GM12878 (cell line): ENCODE measurements around the gene TSEN34. TPM values are rescaled to one million over a fixed set of nuclear protein-coding genes. Genes with fewer than 3 reads are reported as not detected.
"Not testable (repeated sequence)": the region's sequence is repeated elsewhere in the genome, so short reads cannot be mapped to it uniquely, and the experiment has no call there.

Experiments used
- ATAC-seq: fragments of 200-7000 bp; cut with Tn5 transposase; 3 replicates; pipeline ENCODE4 v1.9.1; 2020; ENCODE audit warnings: mild to moderate bottlenecking, moderate library complexity
- BruUV-seq: library from RNA; stranded (reverse); fragments of 400-500 nt; replicated peaks from 2 replicates; lab custom pipeline; 2021; lab: Mats Ljungman, UMichigan
- CTCF ChIA-PET: fragments of 300-600 bp; sonication (Branson Sonifier 250); formaldehyde crosslinking; extraction: SDS; loops from one replicate; lab custom pipeline; 2021; ENCODE audit warnings: inconsistent platforms; lab: Yijun Ruan, JAX
- POLR2A ChIA-PET: fragments of 350-600 bp; formaldehyde crosslinking; extraction: SDS; loops from one replicate; lab custom pipeline; 2021; ENCODE audit warnings: inconsistent platforms; lab: Charles Lee
- RAD21 ChIA-PET: fragments of 300-600 bp; sonication (Branson Sonifier 250); formaldehyde crosslinking; loops from one replicate; lab custom pipeline; 2023; ENCODE audit warnings: antibody characterized with exemption; ENCODE audit not compliant: unreplicated experiment; lab: Charles Lee
- SMC1A ChIA-PET: fragments of 300-600 bp; sonication (Branson Sonifier 250); formaldehyde crosslinking; loops from one replicate; lab custom pipeline; 2023; ENCODE audit not compliant: unreplicated experiment, uncharacterized antibody; lab: Charles Lee
- DNase-seq: peaks from one replicate; pipeline ENCODE4 v3.0.0-alpha.2; 2011; ENCODE audit warnings: low read depth, low spot score
- FAIRE-seq: peaks from 3 replicates; lab custom pipeline; 2011; peaks lifted over from hg19 to GRCh38; lab: Jason Lieb, UNC
- H2AFZ ChIP-seq: 2 replicates; pipeline ENCODE4 v1.6.0; 2011; ENCODE audit warnings: low read depth, low read length, control low read depth; ENCODE audit not compliant: control insufficient read depth
- H3K27ac ChIP-seq: 2 replicates; pipeline ENCODE4 v1.5.1; 2011; ENCODE audit warnings: control low read depth; ENCODE audit not compliant: control insufficient read depth, insufficient read depth
- H3K27me3 ChIP-seq, 2 experiments: replicated peaks in 1 of 2; 2 replicates each; pipeline versions ENCODE4 v1.6.0 to v1.6.1; 2011; ENCODE audit warnings: low read length in 1 of 2; ENCODE audit not compliant: control insufficient read depth in 2 of 2, insufficient read depth in 2 of 2
- H3K36me3 ChIP-seq, 2 experiments: 2 replicates each; pipeline ENCODE4 v1.5.1; 2011; ENCODE audit warnings: low read length in 1 of 2; ENCODE audit not compliant: control insufficient read depth in 2 of 2, insufficient read depth in 2 of 2
- H3K4me1 ChIP-seq: 2 replicates; pipeline ENCODE4 v1.6.1; 2011; ENCODE audit warnings: mild to moderate bottlenecking, low read length, moderate library complexity, mixed read lengths; ENCODE audit not compliant: control insufficient read depth, insufficient read depth
- H3K4me2 ChIP-seq: 2 replicates; pipeline ENCODE4 v1.6.0; 2011; ENCODE audit warnings: control low read depth; ENCODE audit not compliant: control insufficient read depth, insufficient read depth
- H3K4me3 ChIP-seq: fragments of 200-600 bp; sonication (generic); 2 replicates; pipeline ENCODE4 v1.5.1; 2016
- H3K79me2 ChIP-seq: 2 replicates; pipeline ENCODE4 v1.6.0; 2011; ENCODE audit warnings: low read length; ENCODE audit not compliant: control insufficient read depth, insufficient read depth
- H3K9ac ChIP-seq: 2 replicates; pipeline ENCODE4 v1.8.0; 2011; ENCODE audit warnings: low read length, control low read depth, mixed read lengths; ENCODE audit not compliant: control insufficient read depth, insufficient read depth
- H3K9me3 ChIP-seq: replicated peaks from 3 replicates; pipeline ENCODE4 v1.5.1; 2011; ENCODE audit warnings: mild to moderate bottlenecking, low read length; ENCODE audit not compliant: control insufficient read depth, insufficient read depth
- H4K20me1 ChIP-seq: 2 replicates; pipeline ENCODE4 v1.6.0; 2011; ENCODE audit not compliant: control insufficient read depth, insufficient read depth
- WGBS: methylation state at CpG from one replicate; pipeline ENCODE4 v1.1.6; 2016; ENCODE audit warnings: low lambda C conversion rate; ENCODE audit not compliant: insufficient replicate concordance, insufficient coverage; ENCODE audit errors: missing lambda C conversion rate; 5-methylcytosine and 5-hydroxymethylcytosine counted together
- in situ Hi-C: fragments of 300-500 bp; cut with MboI; formaldehyde crosslinking; loops from 9 replicates; pipeline ENCODE4 v1.14.3; 2018; ENCODE audit warnings: mixed read lengths
- intact Hi-C: fragments of 100-400 bp; cut with micrococcal nuclease; formaldehyde crosslinking; loops from one replicate; pipeline ENCODE4 v1.14.2; 2022; ENCODE audit not compliant: unreplicated experiment
- polyA plus RNA-seq, 11 experiments: library from polyadenylated mRNA; depleted of rRNA in 4 of 11; unstranded in 6 of 11; stranded (reverse) in 5 of 11; fragments of >200 nt; fragmentation: Nextera tagmentation in 4 of 11; fragmentation: Illumina TruSeq in 1 of 11; extraction: Ambion mirVana in 4 of 11; extraction: Trizol in 1 of 11; gene quantifications; 1 replicate in 1 of 11; 2 replicates in 10 of 11; pipeline versions ENCODE4 v1.2.1 to v1.2.3, GENCODE V29; 2011 to 2016; ENCODE audit warnings: inconsistent platforms in 2 of 11, missing spikeins in 2 of 11, low read depth in 1 of 11
- total RNA-seq, 4 experiments: library from RNA; depleted of rRNA in 3 of 4; stranded (reverse); fragments of >200 nt in 3 of 4; fragmentation: Illumina TruSeq in 1 of 4; extraction: Trizol in 1 of 4; gene quantifications; 2 replicates each; pipeline versions ENCODE4 v1.2.1 to v1.2.3, GENCODE V29; 2013 to 2021

TSEN34 gene
- total and polyA plus RNA-seq, 10 of the 15 experiments (the other 5 are each of a cell fraction or from before 2014, with no cell fraction given) = 1.0 to 35.9 (median 16.8) TPM

GRCh38 chr19:54239491-54240371 is 48.6 kb downstream of the TSEN34 start:
- H3K79me2 ChIP-seq, FAIRE-seq, H3K4me3 ChIP-seq, H3K27ac ChIP-seq, H3K27me3 ChIP-seq, POLR2A ChIA-PET, H2AFZ ChIP-seq, H3K9ac ChIP-seq, DNase-seq, H3K4me1 ChIP-seq, BruUV-seq, H3K9me3 ChIP-seq, SMC1A ChIA-PET, H3K4me2 ChIP-seq, H4K20me1 ChIP-seq, H3K36me3 ChIP-seq, intact Hi-C loops: not testable (repeated sequence)
- ChIA-PET CTCF (interaction anchor here (1.2 kb wide), 1 partner anchor 26 kb away, joined by 4 read pairs; no protein-coding TSS in a partner anchor), RAD21 (interaction anchor here (1.1 kb wide), 1 partner anchor 18 kb away, joined by 3 read pairs; no protein-coding TSS in a partner anchor)
- 17% methylated on average over 14 of the region's 21 CpGs for WGBS
- ATAC-seq = peak; percentile 31
- in situ Hi-C loops = loop anchor here (10.0 kb wide), 2 partner anchors 445 to 1045 kb away; partner anchors contain the start of gene ZNF665

- H3K36me3 ChIP-seq, H3K79me2 ChIP-seq, H3K4me2 ChIP-seq, FAIRE-seq, H2AFZ ChIP-seq, H3K27ac ChIP-seq, H3K4me1 ChIP-seq, SMC1A ChIA-PET, POLR2A ChIA-PET, DNase-seq, in situ Hi-C loops, BruUV-seq, H3K9me3 ChIP-seq, H4K20me1 ChIP-seq, H3K9ac ChIP-seq, CTCF ChIA-PET, intact Hi-C loops, H3K4me3 ChIP-seq, H3K27me3 ChIP-seq, RAD21 ChIA-PET, ATAC-seq: not testable (repeated sequence)
- WGBS = 22% methylated on average over 12 of the region's 22 CpGs
These were observed 49.5 kb downstream of the TSEN34 start for GRCh38 chr19:54240372-54241336.

GRCh38 chr19:54242234-54242633 is 51.1 kb downstream of the TSEN34 start:
- FAIRE-seq, H4K20me1 ChIP-seq, H3K79me2 ChIP-seq, H2AFZ ChIP-seq, ATAC-seq, CTCF ChIA-PET, DNase-seq, POLR2A ChIA-PET, RAD21 ChIA-PET, H3K4me2 ChIP-seq, BruUV-seq, H3K36me3 ChIP-seq, H3K4me1 ChIP-seq, SMC1A ChIA-PET, H3K27ac ChIP-seq, H3K9me3 ChIP-seq, H3K9ac ChIP-seq, H3K27me3 ChIP-seq, intact Hi-C loops, in situ Hi-C loops, H3K4me3 ChIP-seq: not testable (repeated sequence)
- WGBS = no CpG with 5 or more reads among the region's 4 CpGs
